IPS-18c (cell line): ENCODE data around the gene HOXD13.

Source experiments
- H3K4me3 ChIP-seq: 2 replicates; pipeline ENCODE4 v1.7.0; 2013; ENCODE audit warnings: low read depth, mild to moderate bottlenecking, low read length, moderate library complexity; ENCODE audit not compliant: insufficient read depth
- H3K9me3 ChIP-seq: one replicate; pipeline ENCODE4 v1.6.1; 2013; ENCODE audit warnings: mild to moderate bottlenecking, low read length, moderate library complexity; ENCODE audit not compliant: control insufficient read depth, insufficient read depth

The HOXD13 gene

GRCh38 chr2:176122052-176122682, 29.6 kb downstream of the HOXD13 start:
- no peaks in the 10 kb centered on the region for H3K9me3 ChIP-seq
- H3K4me3 ChIP-seq, result peak overlapping the region; percentile 4; the same call in 1 of the 2 replicates

DNA sequence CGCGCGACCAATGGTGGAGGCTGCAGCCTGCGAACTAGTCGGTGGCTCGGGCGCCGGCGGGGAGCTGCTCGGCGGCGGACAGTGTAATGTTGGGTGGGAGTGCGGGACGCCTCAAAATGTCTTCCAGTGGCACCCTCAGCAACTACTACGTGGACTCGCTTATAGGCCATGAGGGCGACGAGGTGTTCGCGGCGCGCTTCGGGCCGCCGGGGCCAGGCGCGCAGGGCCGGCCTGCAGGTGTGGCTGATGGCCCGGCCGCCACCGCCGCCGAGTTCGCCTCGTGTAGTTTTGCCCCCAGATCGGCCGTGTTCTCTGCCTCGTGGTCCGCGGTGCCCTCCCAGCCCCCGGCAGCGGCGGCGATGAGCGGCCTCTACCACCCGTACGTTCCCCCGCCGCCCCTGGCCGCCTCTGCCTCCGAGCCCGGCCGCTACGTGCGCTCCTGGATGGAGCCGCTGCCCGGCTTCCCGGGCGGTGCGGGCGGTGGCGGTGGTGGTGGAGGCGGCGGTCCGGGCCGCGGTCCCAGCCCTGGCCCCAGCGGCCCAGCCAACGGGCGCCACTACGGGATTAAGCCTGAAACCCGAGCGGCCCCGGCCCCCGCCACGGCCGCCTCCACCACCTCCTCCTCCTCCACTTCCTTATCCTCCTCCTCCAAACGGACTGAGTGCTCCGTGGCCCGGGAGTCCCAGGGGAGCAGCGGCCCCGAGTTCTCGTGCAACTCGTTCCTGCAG, 30.3 kb downstream of the HOXD13 start, which contains the start of gene HOXD9:
HOXD9 (plus strand) TSS at position 37 of the 728 bp plus-strand sequence; CDS start at position 87, 50 bp downstream.
- Histone ChIP-seq H3K9me3 (no peaks in the 10 kb centered on the region), H3K4me3 (peak within 1 kb of the TSS; percentile 15; the same call in 1 of the 2 replicates)

- no peak overlapping the region for H3K4me3 ChIP-seq
- H3K9me3 ChIP-seq, result no peaks in the 10 kb centered on the region
These were observed 31.0 kb downstream of the HOXD13 start for GRCh38 chr2:176123411-176124109.

- no peak overlapping the region for H3K4me3 ChIP-seq
- no peaks in the 10 kb centered on the region for H3K9me3 ChIP-seq
These were observed 31.8 kb downstream of the HOXD13 start for GRCh38 chr2:176124110-176124946.

GRCh38 chr2:176124947-176125771, 32.6 kb downstream of the HOXD13 start:
- no peak overlapping the region for H3K4me3 ChIP-seq
- no peaks in the 10 kb centered on the region for H3K9me3 ChIP-seq

DNA sequence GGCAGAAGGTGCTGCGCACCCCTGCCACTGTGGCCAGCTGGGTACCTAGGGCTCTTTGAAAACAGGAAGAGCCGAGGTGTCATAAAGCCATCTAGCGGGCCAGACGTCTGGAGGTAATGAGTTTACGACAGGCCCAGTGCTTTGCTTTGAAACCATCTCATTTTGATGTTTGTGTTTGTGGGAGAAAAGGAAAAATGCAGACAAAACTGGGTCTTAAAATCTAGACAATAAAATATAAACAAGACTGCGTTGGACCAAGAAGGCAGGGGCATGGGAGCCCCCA, 33.2 kb downstream of the HOXD13 start:
- no peak overlapping the region for H3K4me3 ChIP-seq

GRCh38 chr2:176126929-176127773, 34.6 kb downstream of the HOXD13 start:
- Histone ChIP-seq H3K4me3 (no peak overlapping the region), H3K9me3 (no peaks in the 10 kb centered on the region)

More for the DNA sequence above, 33.2 kb downstream of the HOXD13 start:
- no peaks in the 10 kb centered on the region for H3K9me3 ChIP-seq

- Histone ChIP-seq H3K9me3 (no peaks in the 10 kb centered on the region), H3K4me3 (no peak overlapping the region)
These were observed 35.2 kb downstream of the HOXD13 start for GRCh38 chr2:176127774-176128072.

- peak overlapping the region; percentile 21; the same call in 1 of the 2 replicates for H3K4me3 ChIP-seq
- H3K9me3 ChIP-seq, result no peaks in the 10 kb centered on the region
These were observed 35.9 kb downstream of the HOXD13 start for GRCh38 chr2:176128172-176128981.

DNA sequence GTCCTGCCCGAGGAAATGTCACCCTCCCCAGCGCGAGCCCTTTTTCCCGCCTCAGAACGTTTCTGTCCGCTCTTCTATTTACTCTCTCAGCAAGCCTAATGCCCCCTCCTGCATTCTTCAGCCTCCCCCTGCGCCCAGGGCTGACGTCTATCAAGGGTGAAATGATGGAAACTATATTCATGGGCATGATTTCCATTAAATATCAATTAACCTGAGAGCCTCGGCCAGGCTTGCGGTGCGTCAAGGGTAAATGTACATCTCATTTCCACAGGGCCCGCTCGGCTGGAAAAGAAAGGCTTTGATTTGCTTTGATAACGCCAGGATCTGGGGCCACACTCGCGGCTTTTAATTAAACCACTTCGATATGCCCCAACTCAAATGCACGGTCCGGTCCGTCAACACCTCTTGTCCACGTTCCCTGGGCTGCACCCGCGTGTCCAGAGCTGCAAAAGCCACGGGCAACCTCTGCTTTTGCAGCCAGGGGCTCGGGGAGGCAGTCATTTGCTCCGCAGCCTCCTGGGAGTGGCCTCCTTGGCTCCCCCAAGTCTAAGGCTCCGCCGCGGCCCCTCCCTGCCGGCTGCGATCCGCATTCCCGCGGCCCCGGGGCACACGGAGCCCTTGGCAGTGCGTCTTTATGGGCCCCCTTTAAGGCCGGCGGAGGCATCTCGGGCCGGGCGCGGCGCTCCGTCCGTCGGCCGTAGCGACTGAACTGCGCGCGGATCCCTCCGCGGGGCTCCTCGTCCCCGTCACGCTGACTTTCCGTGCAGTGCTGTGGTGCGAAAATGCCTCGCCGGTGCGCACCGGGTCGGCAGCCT, 36.7 kb downstream of the HOXD13 start, which contains the start of gene HOXD8:
HOXD8 (plus strand) TSS at position 724 of the 815 bp plus-strand sequence. CDS start 662 bp downstream, outside the sequence.
- peak within 1 kb of the TSS; percentile 15; the same call in 1 of the 2 replicates for H3K4me3 ChIP-seq
- no peaks in the 10 kb centered on the region for H3K9me3 ChIP-seq

DNA sequence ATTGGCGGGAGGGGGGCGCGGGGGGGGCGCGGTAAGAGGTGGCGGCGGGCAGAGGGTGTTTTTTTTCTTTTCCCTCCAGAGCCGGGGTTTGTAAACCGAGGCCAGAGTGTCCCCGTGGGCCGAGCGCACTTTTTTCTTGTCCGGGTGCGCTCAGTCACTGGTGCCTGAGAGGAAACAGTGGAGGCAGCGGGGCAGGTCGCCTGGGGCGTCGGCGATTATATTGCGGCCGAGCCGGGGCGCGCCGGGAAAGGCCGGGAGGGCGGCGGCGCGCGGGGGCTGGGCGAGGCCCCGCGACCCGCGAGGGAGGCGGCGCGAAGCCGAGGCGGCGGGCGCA, 37.3 kb downstream of the HOXD13 start:
- peak overlapping the region; percentile 15; the same call in 1 of the 2 replicates for H3K4me3 ChIP-seq

GRCh38 chr2:176130147-176130956, 37.8 kb downstream of the HOXD13 start:
- Histone ChIP-seq H3K9me3 (no peaks in the 10 kb centered on the region), H3K4me3 (peak overlapping the region; percentile 15; the same call in 1 of the 2 replicates)

More for the DNA sequence above, 37.3 kb downstream of the HOXD13 start:
- no peaks in the 10 kb centered on the region for H3K9me3 ChIP-seq

DNA sequence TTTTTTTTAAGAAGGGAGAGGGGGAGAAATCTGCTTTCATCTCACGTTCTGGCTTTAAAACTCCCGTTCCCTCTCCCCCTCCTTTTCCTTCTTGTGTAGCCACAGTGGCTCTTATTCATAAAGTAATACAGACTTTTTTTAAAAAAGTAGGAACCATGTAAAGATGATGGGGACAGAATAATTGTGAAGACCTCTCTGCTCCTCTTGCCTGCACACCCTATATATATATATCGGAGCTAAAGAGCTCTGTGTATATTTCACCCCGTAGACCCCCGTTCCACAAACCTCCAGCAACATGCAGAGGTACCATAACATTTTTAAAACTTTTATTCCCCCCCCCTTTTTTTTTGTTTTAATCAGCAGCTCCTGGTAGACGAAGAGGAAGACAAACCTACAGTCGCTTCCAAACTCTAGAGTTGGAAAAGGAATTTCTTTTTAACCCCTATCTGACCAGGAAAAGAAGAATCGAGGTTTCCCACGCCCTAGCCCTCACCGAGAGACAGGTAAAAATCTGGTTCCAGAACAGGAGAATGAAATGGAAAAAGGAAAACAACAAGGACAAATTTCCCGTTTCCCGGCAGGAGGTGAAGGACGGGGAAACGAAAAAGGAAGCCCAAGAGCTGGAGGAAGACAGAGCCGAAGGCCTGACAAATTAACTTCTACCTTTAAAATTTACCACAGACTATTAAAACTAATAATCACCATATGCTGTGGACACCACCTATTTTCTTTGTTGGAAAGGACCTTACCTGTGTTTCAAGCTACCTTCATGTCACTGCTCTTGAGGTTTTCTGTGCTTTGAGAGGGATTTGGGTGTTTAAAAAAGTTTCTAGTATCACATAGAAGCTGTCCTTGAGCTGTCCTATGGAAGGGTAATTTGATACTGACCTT, 38.7 kb downstream of the HOXD13 start:
- Histone ChIP-seq H3K4me3 (no peak overlapping the region), H3K9me3 (no peaks in the 10 kb centered on the region)
